Kidney (tissue), 14 donors: ENCODE results near the gene QPCTL. TPM values are rescaled to one million over a fixed set of nuclear protein-coding genes. Genes with fewer than 3 reads are reported as not detected.

Experiments
- DNase-seq, 5 donors: peaks; one replicate each; pipeline ENCODE4 v3.0.0-alpha.2; 2013 to 2020
- FAIRE-seq: peaks from 2 replicates; lab custom pipeline; 2012; peaks lifted over from hg19 to GRCh38; lab: Jason Lieb, UNC
- H3K27ac ChIP-seq, 2 donors: one replicate each; pipeline ENCODE4 v1.7.0; 2013; ENCODE audit warnings: low read depth in 2 of 2, low read length in 2 of 2, inconsistent platforms in 1 of 2
- H3K27me3 ChIP-seq: one replicate; pipeline ENCODE4 v1.7.1; 2013; ENCODE audit warnings: low read length, inconsistent platforms; ENCODE audit not compliant: control insufficient read depth, insufficient read depth
- H3K36me3 ChIP-seq, 3 donors: one replicate each; pipeline versions ENCODE4 v1.7.0 to v1.7.1; 2013; ENCODE audit warnings: low read length in 3 of 3, control low read depth in 1 of 3, inconsistent platforms in 1 of 3; ENCODE audit not compliant: insufficient read depth in 3 of 3, control insufficient read depth in 2 of 3
- H3K4me1 ChIP-seq, 3 donors: one replicate each; pipeline versions ENCODE4 v1.7.0 to v1.7.1; 2013; ENCODE audit warnings: low read length in 3 of 3, inconsistent platforms in 1 of 3, low read depth in 1 of 3; ENCODE audit not compliant: control insufficient read depth in 2 of 3, insufficient read depth in 2 of 3
- H3K4me3 ChIP-seq, 3 donors: one replicate each; pipeline versions ENCODE4 v1.7.0 to v1.8.1; 2013; ENCODE audit warnings: low read length in 3 of 3, control low read depth in 1 of 3, inconsistent platforms in 1 of 3
- H3K9ac ChIP-seq, 3 donors: one replicate each; pipeline versions ENCODE4 v1.7.0 to v1.7.1; 2013; ENCODE audit warnings: low read length in 3 of 3, control low read depth in 1 of 3, inconsistent platforms in 1 of 3
- H3K9me3 ChIP-seq, 3 donors: one replicate each; pipeline versions ENCODE4 v1.7.0 to v1.7.1; 2013; ENCODE audit warnings: low read length in 3 of 3, control low read depth in 1 of 3, inconsistent platforms in 1 of 3; ENCODE audit not compliant: control insufficient read depth in 2 of 3, insufficient read depth in 1 of 3
- intact Hi-C: fragments of 100-400 bp; cut with DNase I; formaldehyde crosslinking; loops from one replicate; pipeline ENCODE4 v1.11.1; 2022
- polyA plus RNA-seq: library from polyadenylated mRNA; stranded (reverse); fragments of 350-450 nt; fragmentation: Illumina TruSeq; extraction: RNeasy Lipid Tissue Mini Kit (QIAGEN cat#74804); gene quantifications from one replicate; pipeline ENCODE4 v1.2.3, GENCODE V29; 2014; ENCODE audit warnings: low read depth, low replicate concordance; ENCODE audit not compliant: insufficient read depth
- total RNA-seq: library from RNA; stranded (reverse); fragmentation: NEBNext Ultra II Directional; extraction: Animal tissue kit (Norgen Biotek cat#: 25700); gene quantifications from one replicate; pipeline ENCODE4 v1.2.1, GENCODE V29; 2021
- TF ChIP-seq, protein P1 (sequence below): IDR thresholded peaks from 3 replicates; pipeline ENCODE4 v1.5.1; 2012; ENCODE audit warnings: mild to moderate bottlenecking, moderate library complexity, borderline replicate concordance; ENCODE audit not compliant: insufficient read depth; ENCODE audit errors: extremely low read depth
- donor health status: control.
- donor health status: control.
- donor health status: control.
- donor health status: control.
- donor health status: control.
- donor health status: DM: yes; HTN: yes; CAD: no.
- donor health status: Normal renal cell carcinoma (clear cell type).

QPCTL gene
- total and polyA plus RNA-seq, 2 donors from 2014 or later, result 6.8 to 8.0 TPM

DNA sequence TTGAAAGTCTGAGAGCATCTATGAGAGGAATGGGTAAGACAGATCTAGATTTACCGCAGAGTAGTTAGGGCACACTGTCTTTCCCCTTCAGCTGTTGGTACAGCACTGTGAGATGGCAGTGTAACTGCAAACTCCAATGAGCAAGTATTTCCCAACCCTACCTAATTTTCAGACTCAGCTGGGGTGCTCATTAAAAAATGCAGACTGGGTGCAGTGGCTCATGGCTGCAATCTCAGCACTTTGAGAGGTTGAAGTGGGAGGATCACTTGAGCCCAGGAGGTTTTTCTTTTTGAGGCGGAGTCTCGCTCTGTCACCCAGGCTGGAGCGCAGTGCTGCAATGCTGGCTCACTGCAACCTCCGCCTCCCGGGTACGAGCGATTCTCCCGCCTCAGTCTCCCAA lies 12.6 kb downstream of the QPCTL start:
- H3K36me3 ChIP-seq, result peaks cover 0 to 2% (median 0%) of the 10 kb centered on the region in 3 donors
- TF ChIP-seq, protein P1, sequence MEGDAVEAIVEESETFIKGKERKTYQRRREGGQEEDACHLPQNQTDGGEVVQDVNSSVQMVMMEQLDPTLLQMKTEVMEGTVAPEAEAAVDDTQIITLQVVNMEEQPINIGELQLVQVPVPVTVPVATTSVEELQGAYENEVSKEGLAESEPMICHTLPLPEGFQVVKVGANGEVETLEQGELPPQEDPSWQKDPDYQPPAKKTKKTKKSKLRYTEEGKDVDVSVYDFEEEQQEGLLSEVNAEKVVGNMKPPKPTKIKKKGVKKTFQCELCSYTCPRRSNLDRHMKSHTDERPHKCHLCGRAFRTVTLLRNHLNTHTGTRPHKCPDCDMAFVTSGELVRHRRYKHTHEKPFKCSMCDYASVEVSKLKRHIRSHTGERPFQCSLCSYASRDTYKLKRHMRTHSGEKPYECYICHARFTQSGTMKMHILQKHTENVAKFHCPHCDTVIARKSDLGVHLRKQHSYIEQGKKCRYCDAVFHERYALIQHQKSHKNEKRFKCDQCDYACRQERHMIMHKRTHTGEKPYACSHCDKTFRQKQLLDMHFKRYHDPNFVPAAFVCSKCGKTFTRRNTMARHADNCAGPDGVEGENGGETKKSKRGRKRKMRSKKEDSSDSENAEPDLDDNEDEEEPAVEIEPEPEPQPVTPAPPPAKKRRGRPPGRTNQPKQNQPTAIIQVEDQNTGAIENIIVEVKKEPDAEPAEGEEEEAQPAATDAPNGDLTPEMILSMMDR, result no peak
- intact Hi-C loops, result no loop called here

DNA sequence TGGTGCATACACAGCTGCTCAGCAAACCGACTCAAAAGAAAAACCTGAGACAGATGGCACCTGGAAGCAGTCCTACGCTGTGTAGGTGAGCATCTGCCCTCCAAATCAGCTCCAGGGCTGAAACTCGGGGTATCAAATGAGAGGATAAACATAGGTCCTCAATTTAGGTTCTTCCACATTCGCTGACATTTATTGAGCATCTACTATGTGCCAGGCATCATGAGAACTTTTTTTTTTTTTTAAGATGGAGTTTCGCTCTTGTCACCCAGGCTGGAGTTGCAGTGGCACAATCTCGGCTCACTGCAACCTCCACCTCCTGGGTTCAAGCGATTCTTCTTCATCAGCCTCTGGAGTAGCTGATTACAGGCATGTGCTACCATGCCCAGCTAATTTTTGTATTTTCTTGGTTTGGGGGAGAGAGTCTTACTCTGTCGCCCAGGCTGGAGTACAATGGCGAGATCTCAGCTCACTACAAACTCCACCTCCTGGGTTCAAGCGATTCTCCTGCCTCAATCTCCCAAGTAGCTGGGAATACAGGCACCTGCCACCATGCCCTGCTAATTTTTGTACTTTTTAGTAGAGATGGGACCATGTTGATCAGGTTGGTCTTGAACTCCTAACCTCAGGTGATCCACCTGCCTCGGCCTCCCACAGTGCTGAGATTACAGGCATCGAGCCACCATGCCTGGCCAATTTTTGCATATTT lies 13.4 kb downstream of the QPCTL start:
- no peak for FAIRE-seq
- TF ChIP-seq, protein P1, result no peak
- no peak overlapping the region for H3K9ac ChIP-seq
- no peaks in the 10 kb centered on the region for H3K9me3 ChIP-seq
- no peak for DNase-seq
- intact Hi-C loops, result no loop called here
- no peaks in the 10 kb centered on the region for H3K27me3 ChIP-seq
- H3K36me3 ChIP-seq, result peaks cover 0 to 2% (median 0%) of the 10 kb centered on the region in 3 donors
- no peaks in the 10 kb centered on the region for H3K4me1 ChIP-seq
- no peak overlapping the region for H3K4me3 ChIP-seq
- no peak overlapping the region for H3K27ac ChIP-seq

More for the DNA sequence above, 12.6 kb downstream of the QPCTL start:
- H3K4me3 ChIP-seq, result no peak overlapping the region
- no peak for FAIRE-seq
- no peak for DNase-seq
- H3K27ac ChIP-seq, result no peak overlapping the region
- no peaks in the 10 kb centered on the region for H3K9me3 ChIP-seq
- H3K27me3 ChIP-seq, result no peaks in the 10 kb centered on the region
- no peak overlapping the region for H3K9ac ChIP-seq
- no peaks in the 10 kb centered on the region for H3K4me1 ChIP-seq

DNA sequence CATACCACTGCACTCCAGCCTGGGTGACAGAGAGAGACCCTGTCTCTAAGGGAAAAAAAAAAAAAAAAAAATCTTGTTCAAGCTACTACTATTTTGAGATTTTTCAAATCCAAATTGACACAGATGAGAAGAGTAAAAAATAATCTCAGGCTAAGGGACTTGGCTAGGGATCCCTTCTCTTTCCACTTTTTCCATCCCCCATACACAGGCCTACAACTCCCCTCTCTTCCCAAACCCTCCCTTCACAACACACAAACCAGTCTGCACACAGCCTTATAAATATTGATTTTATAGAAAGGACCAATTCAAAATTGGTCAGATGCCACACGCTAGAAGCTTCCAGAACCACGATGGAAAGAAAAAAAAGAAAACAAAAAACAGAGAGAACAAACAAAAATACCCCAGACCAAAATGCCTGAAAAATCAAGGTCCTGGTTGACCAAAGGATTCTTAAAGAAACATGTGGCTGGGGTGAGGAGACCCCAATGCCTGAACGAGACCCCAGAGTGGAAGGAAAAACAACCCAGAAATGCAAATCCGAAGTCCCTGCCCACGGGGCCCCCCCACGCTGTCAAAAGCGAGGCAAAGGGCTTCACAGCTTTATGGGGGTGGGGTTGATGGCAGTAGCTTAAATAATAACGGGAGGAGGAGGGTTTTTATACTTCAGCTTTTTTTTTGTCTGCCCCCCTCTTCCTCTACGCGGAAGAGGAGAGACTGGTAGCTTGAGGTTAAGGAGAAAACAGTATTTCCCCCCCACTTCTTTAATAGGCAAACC lies 18.1 kb downstream of the QPCTL start:
- Histone ChIP-seq H3K9me3 (no peaks in the 10 kb centered on the region), H3K27ac (no peak overlapping the region), H3K4me1 (no peaks in the 10 kb centered on the region), H3K36me3 (no peaks in the 10 kb centered on the region), H3K9ac (no peak overlapping the region), H3K4me3 (no peak overlapping the region), H3K27me3 (no peaks in the 10 kb centered on the region)
- no peak for FAIRE-seq
- intact Hi-C loops, result no loop called here
- TF ChIP-seq, protein P1, result no peak
- no peak for DNase-seq
